OCI-LY1 (cell line): ENCODE results near the gene MPPED2.

Experiments
- H2AFZ ChIP-seq: fragments of 200-600 bp; sonication (generic), shearing (Covaris generic); 2 replicates; pipeline ENCODE4 v1.6.0; 2014; ENCODE audit warnings: antibody characterized with exemption, mild to moderate bottlenecking, low read length
- H3F3A ChIP-seq: fragments of 200-600 bp; sonication (generic), shearing (Covaris generic); 2 replicates; pipeline ENCODE4 v1.6.0; 2014; ENCODE audit warnings: mild to moderate bottlenecking, antibody characterized with exemption, low read length, moderate library complexity; ENCODE audit not compliant: insufficient read depth
- H3K27ac ChIP-seq: fragments of 200-600 bp; sonication (generic); 2 replicates; pipeline ENCODE4 v1.5.1; 2014; ENCODE audit warnings: low read length, mixed run types, mild to moderate bottlenecking, low read depth; ENCODE audit not compliant: poor library complexity, severe bottlenecking
- H3K27me3 ChIP-seq: fragments of 200-600 bp; sonication (generic); 2 replicates; pipeline ENCODE4 v1.6.0; 2014; ENCODE audit warnings: antibody characterized with exemption, mild to moderate bottlenecking, low read length, moderate library complexity; ENCODE audit not compliant: insufficient read depth
- H3K36me3 ChIP-seq: fragments of 200-600 bp; sonication (generic); 2 replicates; pipeline ENCODE4 v1.6.1; 2014; ENCODE audit warnings: mild to moderate bottlenecking, antibody characterized with exemption, low read length, moderate library complexity, mixed read lengths; ENCODE audit not compliant: insufficient read depth
- H3K4me1 ChIP-seq: fragments of 200-600 bp; sonication (generic); 2 replicates; pipeline ENCODE4 v1.5.1; 2014; ENCODE audit warnings: mild to moderate bottlenecking, low read length, moderate library complexity; ENCODE audit not compliant: insufficient read depth, severe bottlenecking
- H3K4me2 ChIP-seq: fragments of 200-600 bp; sonication (generic), shearing (Covaris generic); 2 replicates; pipeline ENCODE4 v1.6.1; 2014; ENCODE audit warnings: low read length
- H3K4me3 ChIP-seq: fragments of 200-600 bp; sonication (generic); 2 replicates; pipeline ENCODE4 v1.5.1; 2014; ENCODE audit warnings: low read length, low read depth, mild to moderate bottlenecking, mixed read lengths; ENCODE audit not compliant: poor library complexity, severe bottlenecking
- H3K79me2 ChIP-seq: fragments of 200-600 bp; shearing (Covaris generic); 2 replicates; pipeline ENCODE4 v1.6.1; 2016; ENCODE audit warnings: mixed run types, low read length, mixed read lengths; ENCODE audit not compliant: insufficient read depth
- H3K9ac ChIP-seq: fragments of 200-600 bp; sonication (generic), shearing (Covaris generic); 2 replicates; pipeline ENCODE4 v1.6.1; 2014; ENCODE audit warnings: mild to moderate bottlenecking, low read length, mixed read lengths
- H3K9me2 ChIP-seq: fragments of 200-600 bp; sonication (generic), shearing (Covaris generic); 2 replicates; pipeline ENCODE4 v1.6.1; 2014; ENCODE audit warnings: low read depth, mild to moderate bottlenecking, low read length, mixed read lengths
- H3K9me3 ChIP-seq: fragments of 200-600 bp; shearing (Covaris generic); 2 replicates; pipeline ENCODE4 v1.6.1; 2014; ENCODE audit warnings: low read length, mixed read lengths
- H4K20me1 ChIP-seq: fragments of 200-600 bp; sonication (generic), shearing (Covaris generic); 2 replicates; pipeline ENCODE4 v1.6.0; 2016; ENCODE audit warnings: mild to moderate bottlenecking, low read length; ENCODE audit not compliant: insufficient read depth
- CTCF ChIP-seq: fragments of 200-600 bp; sonication (generic), shearing (Covaris generic); IDR thresholded peaks from 2 replicates; pipeline ENCODE4 v1.5.1; 2017; ENCODE audit warnings: mild to moderate bottlenecking, antibody characterized with exemption, low read length, moderate library complexity, mixed read lengths
- EZH2 ChIP-seq: fragments of 200-600 bp; sonication (generic), shearing (Covaris generic); IDR thresholded peaks from 2 replicates; pipeline ENCODE4 v1.8.0; 2017; ENCODE audit warnings: borderline replicate concordance, mixed run types, mild to moderate bottlenecking, antibody characterized with exemption, low read length, moderate library complexity, mixed read lengths

Gene MPPED2

GRCh38 chr11:30568931-30569330 is 17.2 kb downstream of the MPPED2 start:
- no peaks in the 10 kb centered on the region for H3K9me3 ChIP-seq
- H3K79me2 ChIP-seq, result no peaks in the 10 kb centered on the region
- H4K20me1 ChIP-seq, result no peaks in the 10 kb centered on the region
- H3K27ac ChIP-seq, result no peak overlapping the region
- no peaks in the 10 kb centered on the region for H3F3A ChIP-seq
- no peaks in the 10 kb centered on the region for H3K4me1 ChIP-seq
- H3K4me3 ChIP-seq, result no peak overlapping the region
- no peaks in the 10 kb centered on the region for H3K36me3 ChIP-seq
- no peak overlapping the region for H3K9ac ChIP-seq
- no peaks in the 10 kb centered on the region for H3K9me2 ChIP-seq
- no peak overlapping the region for H3K4me2 ChIP-seq
- no peak for TF ChIP-seq EZH2
- TF ChIP-seq CTCF, result no peak
- no peak overlapping the region for H2AFZ ChIP-seq
- no peaks in the 10 kb centered on the region for H3K27me3 ChIP-seq

GRCh38 chr11:30567644-30568043 is 18.5 kb downstream of the MPPED2 start:
- Histone ChIP-seq H3K36me3 (no peaks in the 10 kb centered on the region), H3K27ac (no peak overlapping the region), H3K4me1 (no peaks in the 10 kb centered on the region), H3K9me2 (no peaks in the 10 kb centered on the region), H3F3A (no peaks in the 10 kb centered on the region), H4K20me1 (no peaks in the 10 kb centered on the region), H3K4me2 (no peak overlapping the region), H3K27me3 (no peaks in the 10 kb centered on the region), H2AFZ (no peak overlapping the region), H3K9me3 (no peaks in the 10 kb centered on the region), H3K79me2 (no peaks in the 10 kb centered on the region), H3K4me3 (no peak overlapping the region), H3K9ac (no peak overlapping the region)
- TF ChIP-seq CTCF, result no peak
- TF ChIP-seq EZH2, result no peak

GRCh38 chr11:30567120-30567519 is 19.0 kb downstream of the MPPED2 start:
- Histone ChIP-seq H3K79me2 (no peaks in the 10 kb centered on the region), H3F3A (no peaks in the 10 kb centered on the region), H3K36me3 (no peaks in the 10 kb centered on the region), H2AFZ (no peak overlapping the region), H3K27ac (no peak overlapping the region), H4K20me1 (no peaks in the 10 kb centered on the region), H3K9me3 (no peaks in the 10 kb centered on the region), H3K4me1 (no peaks in the 10 kb centered on the region), H3K9ac (no peak overlapping the region), H3K27me3 (no peaks in the 10 kb centered on the region), H3K4me2 (no peak overlapping the region), H3K4me3 (no peak overlapping the region), H3K9me2 (no peaks in the 10 kb centered on the region)
- no peak for TF ChIP-seq EZH2
- TF ChIP-seq CTCF, result no peak
